NCI-H226 (cell line): ENCODE measurements around the gene BTN2A1.
"Not testable (repeated sequence)": the region's sequence is repeated elsewhere in the genome, so short reads cannot be mapped to it uniquely, and the experiment has no call there.

ENCODE experiments used
- DNase-seq: peaks from one replicate; pipeline ENCODE4 v3.0.0-alpha.2; 2015

The BTN2A1 gene

DNA sequence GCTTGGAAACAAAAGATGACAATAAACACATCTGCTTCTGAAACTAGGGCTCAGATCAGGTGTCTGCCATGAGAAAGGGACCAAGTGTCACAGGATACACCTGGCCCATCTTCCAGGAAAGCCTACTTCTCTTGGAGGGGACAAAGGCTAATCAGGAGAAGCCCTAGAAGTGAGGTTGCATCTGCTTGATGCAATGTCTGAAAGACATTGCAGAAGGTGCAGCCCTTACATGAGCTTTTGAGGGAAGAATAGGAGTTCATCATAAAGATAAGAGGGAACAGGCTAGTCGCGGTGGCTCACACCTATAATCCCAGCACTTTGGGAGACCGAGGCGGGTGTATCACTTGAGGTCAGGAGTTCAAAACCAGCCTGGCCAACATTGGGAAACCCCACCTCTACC, 39.9 kb downstream of the BTN2A1 start:
- no peak for DNase-seq

DNA sequence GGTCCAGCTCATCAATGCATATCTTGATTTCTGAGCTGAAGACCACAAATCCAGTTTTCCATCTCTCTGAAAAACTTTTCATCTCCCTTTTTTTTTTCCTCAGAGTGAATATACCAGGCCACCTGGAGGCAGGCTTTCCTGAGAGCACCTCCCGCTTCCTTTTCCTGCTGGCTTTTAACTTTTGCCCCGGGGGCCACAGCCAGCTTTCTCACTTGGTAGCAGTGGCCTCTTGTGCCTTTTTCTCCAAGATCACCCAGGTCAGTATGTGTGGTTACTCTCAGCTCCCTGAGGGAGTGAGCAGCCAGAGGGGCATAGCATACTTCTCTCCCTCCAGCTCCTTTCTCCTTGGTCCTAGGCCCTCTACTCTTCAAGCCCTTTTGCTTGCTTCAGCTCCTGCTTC, 42.3 kb downstream of the BTN2A1 start, which contains the start of gene BTN1A1:
Gene BTN1A1, plus strand, starts transcription at position 202 of the 400 bp plus-strand sequence. CDS start 984 bp downstream, outside the sequence.
- no peak for DNase-seq

DNA sequence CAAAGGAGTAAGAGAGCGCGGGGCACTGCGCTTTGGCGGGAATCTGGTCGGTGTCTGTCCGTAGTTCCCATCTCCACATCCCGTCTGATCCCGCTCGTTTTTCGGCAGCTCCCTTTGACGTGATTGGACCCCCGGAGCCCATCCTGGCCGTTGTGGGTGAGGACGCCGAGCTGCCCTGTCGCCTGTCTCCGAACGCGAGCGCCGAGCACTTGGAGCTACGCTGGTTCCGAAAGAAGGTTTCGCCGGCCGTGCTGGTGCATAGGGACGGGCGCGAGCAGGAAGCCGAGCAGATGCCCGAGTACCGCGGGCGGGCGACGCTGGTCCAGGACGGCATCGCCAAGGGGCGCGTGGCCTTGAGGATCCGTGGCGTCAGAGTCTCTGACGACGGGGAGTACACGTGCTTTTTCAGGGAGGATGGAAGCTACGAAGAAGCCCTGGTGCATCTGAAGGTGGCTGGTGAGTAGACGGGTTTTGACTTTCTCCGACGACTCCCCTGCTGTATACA, 43.8 kb downstream of the BTN2A1 start:
- DNase-seq, result no peak

DNA sequence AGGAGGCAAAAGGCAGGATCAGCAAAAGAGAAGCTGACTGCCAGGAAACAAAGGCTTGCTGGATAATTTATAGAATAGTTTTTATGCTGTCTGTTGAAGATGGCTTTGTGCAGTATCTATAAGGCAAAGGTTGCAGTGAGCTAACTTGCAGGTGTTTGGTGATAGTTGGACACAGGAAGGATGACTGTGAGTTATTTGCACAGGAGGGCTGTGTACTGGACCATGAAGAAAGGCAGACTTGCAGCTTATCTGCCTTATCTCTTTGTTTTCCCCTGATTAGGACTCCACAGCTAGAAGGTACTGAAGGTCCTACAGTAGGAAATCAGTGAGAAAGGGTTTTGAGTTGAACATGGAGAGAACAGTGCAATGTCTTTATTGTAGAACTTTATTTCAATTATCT, 44.4 kb downstream of the BTN2A1 start:
- no peak for DNase-seq

DNA sequence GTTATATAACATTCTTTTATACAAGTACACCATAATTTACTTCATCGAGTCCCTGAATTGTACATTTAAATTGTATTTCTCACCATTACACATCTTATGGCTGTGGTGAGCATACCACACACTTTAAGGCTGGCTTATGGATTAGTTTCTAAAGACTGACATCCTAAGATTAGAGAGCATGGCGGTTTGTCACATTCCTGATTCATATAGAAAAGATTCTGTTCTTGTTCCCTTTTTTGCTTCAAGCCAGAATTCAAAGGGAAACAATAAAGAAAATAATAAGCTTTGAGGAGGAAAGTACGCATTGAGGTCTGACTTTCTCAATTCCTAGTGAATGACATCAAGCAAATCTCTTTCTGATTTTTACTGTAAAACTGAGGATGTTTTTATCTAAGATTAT, 44.9 kb downstream of the BTN2A1 start:
- no peak for DNase-seq

DNA sequence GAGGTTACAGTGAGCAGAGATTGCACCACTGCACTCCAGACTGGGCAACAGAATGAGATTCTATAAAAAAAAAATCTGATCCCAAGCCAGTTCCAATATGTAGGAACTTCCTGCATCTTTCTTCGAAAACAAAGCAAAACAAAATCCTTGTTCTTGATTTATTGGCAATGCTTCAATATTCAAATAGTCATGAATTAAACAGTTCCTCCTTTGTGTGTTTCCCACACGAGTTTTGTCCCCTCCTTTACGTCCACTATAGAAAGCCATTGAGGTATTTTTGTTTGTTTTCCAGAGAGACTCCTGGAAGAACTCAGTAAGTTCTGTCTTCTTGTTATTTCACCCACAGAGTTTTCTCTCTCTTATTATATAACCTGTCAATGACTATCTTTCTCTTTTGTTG, 49.9 kb downstream of the BTN2A1 start:
- no peak for DNase-seq

DNA sequence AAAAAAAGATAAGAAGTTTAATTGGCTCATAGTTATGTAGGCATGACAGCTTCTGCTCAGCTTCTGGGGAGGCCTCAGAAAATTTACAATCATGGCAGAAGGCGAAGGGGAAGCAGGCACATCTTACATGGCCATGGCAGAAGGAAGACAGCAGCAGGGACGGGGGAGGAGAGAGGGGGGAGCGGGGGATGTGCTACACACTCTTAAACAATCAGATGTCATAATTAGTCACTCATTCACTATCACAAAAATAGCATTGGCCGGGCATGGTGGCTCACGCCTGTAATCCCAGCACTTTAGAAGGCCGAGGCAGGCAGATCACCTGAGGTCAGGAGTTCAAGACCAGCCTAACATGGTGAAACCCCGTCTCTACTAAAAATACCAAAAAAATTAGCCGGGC, 53.3 kb downstream of the BTN2A1 start:
- DNase-seq, result not testable (repeated sequence)

DNA sequence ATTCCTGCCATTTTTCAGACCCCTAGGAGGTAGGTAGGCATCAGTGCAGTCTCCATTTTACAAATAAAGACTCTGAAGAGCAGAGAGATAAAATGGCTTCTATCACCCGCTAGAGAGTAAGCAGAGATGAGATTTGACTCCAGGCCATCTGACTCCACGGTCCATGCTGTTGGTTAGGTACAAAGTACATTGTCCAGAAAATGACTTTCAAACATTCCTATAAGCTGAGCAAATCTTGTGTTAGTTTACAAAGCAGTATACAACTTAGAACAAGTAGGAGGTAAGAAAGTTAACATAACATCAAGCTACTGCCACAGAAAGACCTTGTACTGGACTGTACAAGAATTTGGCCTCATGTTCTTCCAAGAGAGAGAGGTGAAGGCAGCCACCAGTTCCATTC, 57.2 kb downstream of the BTN2A1 start:
- no peak for DNase-seq

DNA sequence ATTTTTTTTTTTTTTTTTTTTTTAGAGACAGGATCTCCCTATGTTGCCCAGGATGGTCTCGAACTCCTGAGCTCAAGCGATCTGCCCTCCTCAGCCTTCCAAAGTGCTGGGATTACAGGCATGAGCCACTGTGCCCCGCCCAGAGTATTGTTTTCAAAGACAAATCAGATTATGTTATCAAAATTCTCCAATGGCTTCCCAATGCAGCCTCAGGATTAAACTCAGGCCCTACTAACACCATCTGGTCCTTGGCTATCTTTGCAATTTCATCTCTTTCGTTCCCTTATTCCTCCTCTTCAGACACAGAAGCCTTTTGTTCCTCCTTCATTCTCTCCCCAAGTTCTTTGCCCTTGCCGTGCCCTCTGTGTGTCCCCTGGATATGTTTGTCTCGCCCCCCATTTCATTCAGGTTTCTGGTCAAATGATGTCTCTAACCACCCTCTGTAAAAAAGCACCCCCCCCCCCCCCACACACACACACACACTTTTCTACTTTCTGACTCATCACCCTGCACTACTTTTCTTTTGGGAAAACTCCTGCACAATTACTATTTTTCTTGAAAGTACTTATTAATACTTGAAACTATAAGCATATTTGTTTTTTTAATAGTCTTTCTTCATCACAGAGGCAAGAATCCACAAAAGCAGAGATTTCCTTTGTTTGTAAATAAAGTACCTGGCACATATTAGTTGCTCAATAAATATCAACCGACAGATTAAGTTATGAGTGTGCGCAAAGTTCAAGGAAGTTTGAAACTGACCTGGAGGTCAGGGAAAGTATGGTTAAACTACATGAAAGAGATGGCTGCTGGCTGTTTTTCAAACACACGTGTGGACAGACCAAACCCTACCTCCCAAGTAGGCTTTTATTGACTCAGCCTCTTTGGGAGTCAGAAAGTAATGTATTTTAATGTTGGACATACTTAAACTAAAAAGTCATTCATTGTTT, 59.0 kb downstream of the BTN2A1 start:
- DNase-seq, result no peak
